ENCODE measurements around the gene GMPR2.

DNA sequence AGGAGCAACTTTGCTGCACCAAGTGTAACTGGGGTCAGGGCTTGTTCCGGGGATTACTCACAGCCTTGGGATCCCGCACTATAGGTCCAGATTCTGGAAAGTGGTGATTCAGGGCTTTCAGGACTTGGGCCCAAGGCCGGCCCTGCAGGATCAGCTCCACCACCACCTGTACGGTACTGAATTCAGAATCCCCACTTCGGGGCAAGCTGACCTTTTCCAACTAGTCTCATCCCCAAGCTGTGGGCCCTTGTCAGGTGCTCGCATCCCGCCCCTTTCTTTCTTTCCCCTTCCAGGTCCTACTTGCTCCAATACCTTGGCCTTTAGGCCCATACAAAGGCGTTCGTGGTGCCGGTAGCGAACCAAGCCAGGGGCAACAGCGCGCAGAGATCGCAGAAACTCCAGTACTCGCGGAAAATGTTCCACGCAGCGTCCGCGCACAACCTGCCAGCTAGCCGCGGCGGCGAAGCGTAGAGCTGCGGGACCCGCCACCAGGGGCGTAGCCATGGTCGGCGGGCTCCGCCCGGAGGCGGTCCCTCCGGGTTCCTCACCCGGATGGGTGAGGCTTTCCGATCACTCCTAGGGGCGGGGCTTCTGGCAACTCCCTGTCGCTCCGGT is 9.2 kb downstream of the GMPR2 start:
- TF ChIP-seq TEAD4 (IDR thresholded peaks at IDR 0.05) (no peak), TAF1 (IDR thresholded peaks at IDR 0.05; ENCODE audit: low read depth) (no peak), CEBPB (IDR thresholded peaks at IDR 0.05) (no peak)
- TF ChIP-seq, protein P1, sequence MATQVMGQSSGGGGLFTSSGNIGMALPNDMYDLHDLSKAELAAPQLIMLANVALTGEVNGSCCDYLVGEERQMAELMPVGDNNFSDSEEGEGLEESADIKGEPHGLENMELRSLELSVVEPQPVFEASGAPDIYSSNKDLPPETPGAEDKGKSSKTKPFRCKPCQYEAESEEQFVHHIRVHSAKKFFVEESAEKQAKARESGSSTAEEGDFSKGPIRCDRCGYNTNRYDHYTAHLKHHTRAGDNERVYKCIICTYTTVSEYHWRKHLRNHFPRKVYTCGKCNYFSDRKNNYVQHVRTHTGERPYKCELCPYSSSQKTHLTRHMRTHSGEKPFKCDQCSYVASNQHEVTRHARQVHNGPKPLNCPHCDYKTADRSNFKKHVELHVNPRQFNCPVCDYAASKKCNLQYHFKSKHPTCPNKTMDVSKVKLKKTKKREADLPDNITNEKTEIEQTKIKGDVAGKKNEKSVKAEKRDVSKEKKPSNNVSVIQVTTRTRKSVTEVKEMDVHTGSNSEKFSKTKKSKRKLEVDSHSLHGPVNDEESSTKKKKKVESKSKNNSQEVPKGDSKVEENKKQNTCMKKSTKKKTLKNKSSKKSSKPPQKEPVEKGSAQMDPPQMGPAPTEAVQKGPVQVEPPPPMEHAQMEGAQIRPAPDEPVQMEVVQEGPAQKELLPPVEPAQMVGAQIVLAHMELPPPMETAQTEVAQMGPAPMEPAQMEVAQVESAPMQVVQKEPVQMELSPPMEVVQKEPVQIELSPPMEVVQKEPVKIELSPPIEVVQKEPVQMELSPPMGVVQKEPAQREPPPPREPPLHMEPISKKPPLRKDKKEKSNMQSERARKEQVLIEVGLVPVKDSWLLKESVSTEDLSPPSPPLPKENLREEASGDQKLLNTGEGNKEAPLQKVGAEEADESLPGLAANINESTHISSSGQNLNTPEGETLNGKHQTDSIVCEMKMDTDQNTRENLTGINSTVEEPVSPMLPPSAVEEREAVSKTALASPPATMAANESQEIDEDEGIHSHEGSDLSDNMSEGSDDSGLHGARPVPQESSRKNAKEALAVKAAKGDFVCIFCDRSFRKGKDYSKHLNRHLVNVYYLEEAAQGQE (IDR thresholded peaks at IDR 0.05; ENCODE audit: low read depth): no peak
